Measurements from ENCODE around the gene HDAC7.
"Not testable (repeated sequence)": the region's sequence is repeated elsewhere in the genome, so short reads cannot be mapped to it uniquely, and the experiment has no call there.

Gene HDAC7

DNA sequence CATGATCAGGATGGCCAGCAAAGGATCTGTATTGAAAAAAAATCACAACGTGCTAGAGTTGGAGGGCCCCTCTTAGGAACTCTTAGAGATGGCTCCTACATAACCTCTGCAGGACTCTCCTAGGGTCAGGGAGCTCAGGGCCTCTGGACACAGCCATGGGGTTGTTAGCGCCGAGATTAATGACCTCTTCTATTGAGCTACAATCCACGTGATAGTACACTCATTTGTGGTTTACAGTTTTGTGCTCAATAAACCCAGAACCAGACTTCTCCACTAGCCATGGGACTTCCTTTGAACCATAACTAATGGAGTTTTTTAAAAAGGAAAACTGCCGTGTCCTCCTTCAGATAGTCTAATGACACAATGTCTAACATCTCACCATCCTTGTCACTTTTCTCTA, 29.6 kb upstream of the HDAC7 start:
- TF ChIP-seq CTCF (IDR thresholded peaks at IDR 0.05; ENCODE audit: borderline replicate concordance, insufficient read depth, low read depth, low read length) = no peak
- H3K4me3 ChIP-seq (ENCODE audit: low read depth, low read length) = no peak overlapping the region

DNA sequence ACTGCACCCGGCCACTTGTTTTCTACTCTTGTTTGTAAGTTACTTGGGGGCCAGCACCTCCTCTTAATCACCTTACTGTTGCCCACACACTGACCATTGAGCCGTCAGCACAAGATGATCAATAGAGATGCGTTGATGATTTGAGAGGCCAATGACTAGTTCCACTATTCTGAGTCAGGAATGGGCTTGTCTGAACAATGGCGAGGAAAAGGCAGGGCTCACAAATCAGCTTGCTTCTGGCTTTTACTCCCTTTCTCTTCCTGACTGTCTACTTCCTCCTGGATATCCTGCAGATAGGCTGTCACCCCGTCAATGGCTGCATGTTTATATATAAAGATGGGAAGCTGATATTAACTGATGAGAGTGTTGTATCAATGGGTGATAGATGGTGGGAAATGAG, 29.1 kb upstream of the HDAC7 start:
- no peak overlapping the region for H3K4me3 ChIP-seq (ENCODE audit: low read depth, low read length)
- no peak for TF ChIP-seq CTCF (IDR thresholded peaks at IDR 0.05; ENCODE audit: borderline replicate concordance, insufficient read depth, low read depth, low read length)

GRCh38 chr12:47846294-47846996, 26.7 kb upstream of the HDAC7 start:
- no peak overlapping the region for H3K4me3 ChIP-seq (ENCODE audit: low read depth, low read length)
- no peak for TF ChIP-seq CTCF (IDR thresholded peaks at IDR 0.05; ENCODE audit: borderline replicate concordance, insufficient read depth, low read depth, low read length)

- no peak for TF ChIP-seq CTCF (IDR thresholded peaks at IDR 0.05; ENCODE audit: borderline replicate concordance, insufficient read depth, low read depth, low read length)
Observed at GRCh38 chr12:47845081-47845480, 25.4 kb upstream of the HDAC7 start.

DNA sequence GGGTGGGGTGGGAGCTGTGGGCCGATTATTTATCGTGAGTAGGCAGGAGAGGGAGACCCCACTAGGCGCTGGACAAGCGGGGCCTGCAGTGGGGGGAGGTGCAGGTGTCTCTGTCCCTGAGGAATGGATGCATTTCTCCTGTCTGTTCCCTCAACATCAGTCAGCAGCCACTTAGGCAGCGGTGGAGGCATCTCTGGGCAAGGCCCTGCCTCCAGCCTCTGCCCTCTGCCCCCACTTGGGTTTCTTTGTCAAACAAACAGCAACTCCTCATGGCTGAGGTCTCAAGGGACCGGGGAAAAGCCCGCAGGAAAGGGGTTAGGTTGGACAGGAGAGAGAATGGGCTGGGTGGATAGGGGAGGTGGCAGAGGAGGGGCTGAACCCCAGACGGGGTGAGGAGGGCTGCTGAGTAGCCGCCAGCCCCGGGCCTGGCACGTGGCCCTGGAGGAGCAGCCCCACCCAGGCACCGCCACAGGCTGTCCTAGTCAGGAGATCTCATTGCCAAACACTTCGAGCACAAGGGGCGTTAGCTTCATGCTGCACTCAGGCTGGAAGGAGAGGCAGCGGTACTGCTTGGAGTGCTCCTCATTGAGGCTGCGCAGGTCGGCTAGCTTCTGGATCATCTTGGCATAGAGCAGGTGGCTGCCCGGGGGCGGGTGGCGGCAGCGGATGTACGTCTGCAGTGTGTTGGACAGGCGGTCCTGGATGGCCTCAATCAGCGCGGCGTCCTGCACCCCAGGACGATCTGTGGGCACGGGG, 24.7 kb upstream of the HDAC7 start:
- H3K4me3 ChIP-seq (ENCODE audit: low read depth, low read length) = no peak overlapping the region
- TF ChIP-seq CTCF (IDR thresholded peaks at IDR 0.05; ENCODE audit: borderline replicate concordance, insufficient read depth, low read depth, low read length) = no peak

More at GRCh38 chr12:47845081-47845480, 25.4 kb upstream of the HDAC7 start:
- H3K4me3 ChIP-seq (ENCODE audit: low read depth, low read length) = no peak overlapping the region

DNA sequence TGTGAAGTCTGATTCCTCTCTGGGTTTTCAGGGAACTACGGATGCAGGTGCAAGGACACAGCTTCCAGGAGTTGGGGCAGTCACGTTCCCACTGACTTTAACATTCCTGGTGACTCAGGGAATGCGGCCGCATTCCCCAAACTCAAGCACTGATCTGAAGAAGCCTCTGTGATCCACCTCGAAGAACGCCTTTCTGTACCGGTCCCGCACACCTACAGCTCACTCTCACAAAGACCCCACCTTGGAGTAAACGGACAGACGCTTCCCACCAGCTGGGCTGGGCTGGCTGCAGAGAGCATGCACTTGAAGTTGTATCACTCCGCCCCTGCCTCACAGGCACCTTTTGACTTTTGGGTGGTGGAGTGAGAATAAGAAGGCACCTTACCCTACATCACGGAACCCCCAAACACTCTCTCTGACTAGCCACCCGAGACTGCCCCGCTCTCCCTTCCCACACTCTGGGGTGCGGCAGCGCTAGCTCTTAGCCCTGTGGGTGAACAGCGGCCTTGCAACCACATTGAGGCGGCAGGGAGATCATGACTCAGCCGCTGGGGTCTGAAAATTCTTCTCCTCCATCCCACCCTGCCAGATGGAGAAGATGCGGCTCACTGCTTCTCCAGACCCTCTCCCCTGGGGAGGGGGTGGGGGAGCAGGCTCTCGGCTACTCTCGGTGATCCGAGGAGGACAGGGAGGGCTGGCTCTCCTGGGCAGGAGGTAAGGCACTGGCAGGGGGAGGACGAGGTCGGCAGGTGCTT, 23.7 kb upstream of the HDAC7 start:
- no peak for TF ChIP-seq CTCF (IDR thresholded peaks at IDR 0.05; ENCODE audit: borderline replicate concordance, insufficient read depth, low read depth, low read length)
- no peak overlapping the region for H3K4me3 ChIP-seq (ENCODE audit: low read depth, low read length)

GRCh38 chr12:47842543-47842942, 22.8 kb upstream of the HDAC7 start:
- not testable (repeated sequence) for H3K4me3 ChIP-seq (ENCODE audit: low read depth, low read length)
